ENCODE data around the gene MRI1. TPM values are rescaled to one million over a fixed set of nuclear protein-coding genes. Genes with fewer than 3 reads are reported as not detected.

Gene MRI1
- polyA plus RNA-seq, 10 donors, result 13.6 to 22.0 (median 15.5) TPM

- no peak for DNase-seq
Observed at GRCh38 chr19:13819238-13819637, 54.9 kb downstream of the MRI1 start.

DNA sequence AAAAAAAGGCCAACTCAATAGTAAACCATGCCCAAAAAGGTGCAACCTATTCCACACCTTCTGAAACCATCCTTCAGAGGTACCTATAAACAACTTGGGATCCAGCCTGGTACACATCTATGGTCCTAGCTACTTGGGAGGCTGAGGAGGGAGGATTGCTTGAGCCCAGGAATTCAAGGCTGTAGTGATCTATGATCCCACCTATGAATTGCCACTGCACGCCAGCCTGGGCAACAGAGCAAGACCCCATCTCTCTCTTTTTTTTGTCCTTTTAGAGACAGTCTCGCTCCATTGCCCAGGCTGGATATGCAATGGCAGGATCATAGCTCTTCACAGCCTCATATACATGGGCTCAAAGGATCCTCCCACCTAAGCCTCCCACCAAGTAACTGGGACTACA lies 57.0 kb downstream of the MRI1 start:
- no peak for DNase-seq

- DNase-seq, result no peak
Observed at GRCh38 chr19:13823256-13823655, 58.9 kb downstream of the MRI1 start.

Other genes starting within 250 kb of the MRI1 start
- 100 to 1,000 TPM in 6 of 10 donors, 10 to 100 TPM in 4; 81.1 to 140 (median 107) TPM for gene C19orf53, start 9.9 kb downstream of the MRI1 start, polyA plus RNA-seq (ENCODE audit: insufficient read length in 10 of 10)
- gene ZSWIM4, start 30.9 kb downstream of the MRI1 start, polyA plus RNA-seq (ENCODE audit: insufficient read length in 10 of 10), result 1 to 10 TPM; 2.5 to 5.5 (median 3.2) TPM
- 1 to 10 TPM in 7 of 10 donors, under 1 TPM in 3; 0.57 to 2.0 (median 1.3) TPM for gene NANOS3, start 112.6 kb downstream of the MRI1 start, polyA plus RNA-seq (ENCODE audit: insufficient read length in 10 of 10)
- gene BRME1, start 141.6 kb downstream of the MRI1 start, polyA plus RNA-seq (ENCODE audit: insufficient read length in 10 of 10), result 1 to 10 TPM; 2.6 to 4.7 (median 4.1) TPM
- 10 to 100 TPM; 10.5 to 16.4 (median 12.8) TPM for gene CC2D1A, start 141.7 kb downstream of the MRI1 start, polyA plus RNA-seq (ENCODE audit: insufficient read length in 10 of 10)
- 1 to 10 TPM in 4 of 10 donors, under 1 TPM in 6; 0.26 to 1.7 (median 0.83) TPM for gene PODNL1, start 173.9 kb downstream of the MRI1 start, polyA plus RNA-seq (ENCODE audit: insufficient read length in 10 of 10)
- 10 to 100 TPM; 15.9 to 23.8 (median 18.4) TPM for gene DCAF15, start 188.0 kb downstream of the MRI1 start, polyA plus RNA-seq (ENCODE audit: insufficient read length in 10 of 10)
- 1 to 10 TPM; 4.7 to 8.4 (median 6.9) TPM for gene RFX1, start 241.8 kb downstream of the MRI1 start, polyA plus RNA-seq (ENCODE audit: insufficient read length in 10 of 10)

Data from muscle of back (tissue), 11 donors.